Pancreas (tissue), 10 donors: ENCODE measurements around the gene STAM. TPM values are rescaled to one million over a fixed set of nuclear protein-coding genes. Genes with fewer than 3 reads are reported as not detected.
A peak's percentile ranks its signal among the peaks of the same experiment; 100 is the strongest.

Source experiments
- ATAC-seq, 4 donors: fragments of 200-7000 bp; cut with Tn5 transposase; one replicate each; pipeline versions ENCODE4 v1.8.0 to v1.9.1; 2020; ENCODE audit warnings: mild to moderate bottlenecking in 4 of 4, moderate library complexity in 4 of 4
- DNase-seq, 6 donors: peaks; one replicate each; pipeline ENCODE4 v3.0.0-alpha.2; 2020
- FAIRE-seq: peaks from 2 replicates; lab custom pipeline; 2012; peaks lifted over from hg19 to GRCh38; lab: Jason Lieb, UNC
- H3K27ac ChIP-seq, 4 donors: fragments of 200-600 bp; sonication (generic); 1 replicate in 3 of 4; 2 replicates in 1 of 4; pipeline versions ENCODE4 v1.5.0 to v1.8.0; 2020
- H3K27me3 ChIP-seq, 4 donors: fragments of 200-600 bp; one replicate each; pipeline ENCODE4 v1.8.0; 2021
- H3K36me3 ChIP-seq, 3 donors: fragments of 200-600 bp; sonication (generic) in 1 of 3; one replicate each; pipeline versions ENCODE4 v1.5.0 to v1.8.0; 2020 to 2021
- H3K4me1 ChIP-seq, 3 donors: fragments of 200-600 bp; one replicate each; pipeline ENCODE4 v1.8.0; 2021
- H3K4me3 ChIP-seq, 4 donors: fragments of 200-600 bp; sonication (generic) in 2 of 4; one replicate each; pipeline versions ENCODE4 v1.5.0 to v1.8.0; 2020 to 2021
- H3K9me3 ChIP-seq, 4 donors: fragments of 200-600 bp; one replicate each; pipeline ENCODE4 v1.8.0; 2021
- CTCF ChIP-seq, 4 donors: fragments of 200-600 bp; sonication (generic) in 3 of 4; IDR thresholded peaks; one replicate each; pipeline versions ENCODE4 v1.5.0 to v1.8.0; 2021; ENCODE audit warnings: antibody characterized with exemption in 4 of 4
- WGBS, 2 donors: extraction: QIAGEN DNeasy Blood & Tissue Kit; methylation state at CpG; one replicate each; pipeline ENCODE4 v1.1.7; 2013; 5-methylcytosine and 5-hydroxymethylcytosine counted together
- intact Hi-C, 3 donors: fragments of 100-400 bp; cut with DNase I; formaldehyde crosslinking; loops; one replicate each; pipeline versions ENCODE4 v1.11.1 to v1.14.2; 2022
- polyA plus RNA-seq, 2 donors: library from polyadenylated mRNA; stranded (reverse); fragments of 200-250 nt; gene quantifications; one replicate each; pipeline ENCODE4 v1.2.3, GENCODE V29; 2013
- total RNA-seq, 6 donors: library from RNA; stranded (reverse); fragmentation: NEBNext Ultra II Directional in 4 of 6; extraction: Animal tissue kit (Norgen Biotek cat#: 25700) in 4 of 6; gene quantifications; one replicate each; pipeline versions ENCODE4 v1.2.1 to v1.2.4, GENCODE V29; 2021 to 2023
- donor health status: healthy with polysubstance abuse.
- donor health status: DM: no; HTN: no; CAD: no; lungs with moderate emphysema.
- donor health status: DM: no; HTN: no; CAD: no.
- donor health status: control.
- donor health status: control.
- donor health status: Bipolar disorder and iron deficiency.
- donor health status: DM: yes; HTN: yes; CAD: no.
- donor health status: DM: no; HTN: no; CAD: no.
- donor health status: DM: no; HTN: no; CAD: no.
- donor health status: DM: yes; HTN: yes; CAD: no.

Gene STAM
- total and polyA plus RNA-seq, 8 donors = 5.4 to 15.4 (median 11.0) TPM

DNA sequence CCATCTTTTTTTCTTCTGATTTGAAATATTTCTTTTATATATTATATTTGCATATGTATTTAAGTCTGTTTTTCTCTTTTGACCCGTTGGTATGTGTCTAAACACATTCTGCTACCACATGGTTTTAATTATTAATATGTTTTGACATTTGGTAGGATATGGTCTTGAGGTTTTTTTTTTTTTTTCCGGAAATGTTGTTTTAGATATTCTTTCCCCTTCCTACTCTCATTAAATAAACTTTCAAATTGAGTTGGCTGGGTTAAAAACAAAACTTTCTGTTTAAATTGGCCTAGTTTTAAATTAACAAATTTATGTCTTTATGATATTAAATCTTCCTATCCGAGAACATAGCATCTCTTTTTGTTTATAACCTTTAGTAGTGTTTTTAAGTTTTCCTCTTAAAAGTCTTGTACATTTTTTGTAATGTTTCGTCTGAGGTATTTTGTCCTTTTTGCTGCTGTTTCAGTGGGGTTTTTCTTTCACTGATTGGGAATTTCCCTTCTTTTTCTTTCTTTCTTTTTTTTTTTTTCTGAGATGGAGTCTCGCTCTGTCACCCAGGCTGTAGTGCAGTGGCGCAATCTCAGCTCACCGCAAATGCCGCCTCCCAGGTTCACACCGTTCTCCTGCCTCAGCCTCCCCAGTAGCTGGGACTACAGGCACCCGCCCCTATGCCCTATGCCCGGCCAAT, 25.4 kb downstream of the STAM start:
- TF ChIP-seq CTCF (IDR thresholded peaks at IDR 0.05) = no peak
- ATAC-seq = no peak

DNA sequence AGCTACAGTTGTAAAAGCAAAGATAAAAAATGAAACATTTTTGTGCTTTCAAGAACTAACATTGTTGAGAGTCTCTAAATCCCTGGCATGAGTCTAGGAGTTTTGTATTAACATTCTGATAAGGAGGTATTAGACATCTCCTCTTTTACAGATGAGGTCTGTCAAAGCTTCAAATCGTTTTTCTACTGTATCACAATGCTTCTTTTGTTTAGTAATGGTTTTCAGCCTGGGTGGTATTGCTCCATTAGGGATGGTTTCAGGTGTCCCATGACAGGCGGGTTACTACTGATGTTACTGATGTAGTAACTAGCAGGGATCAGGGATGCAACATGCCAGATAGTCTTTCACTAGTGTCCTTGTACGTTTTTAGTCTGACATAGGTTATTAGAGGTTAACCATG, 27.4 kb downstream of the STAM start:
- WGBS, 2 donors = 36 to 40% methylated on average over 3 of the region's 3 CpGs
- Histone ChIP-seq H3K4me3 (no peak overlapping the region), H3K4me1 (peaks cover 0 to 9% (median 0%) of the 10 kb centered on the region in 3 donors), H3K27me3 (no peaks in the 10 kb centered on the region), H3K36me3 (no peaks in the 10 kb centered on the region), H3K9me3 (no peaks in the 10 kb centered on the region), H3K27ac (no peak overlapping the region)
- DNase-seq = no peak
- intact Hi-C loops = no loop called here
- no peak for FAIRE-seq
- no peak for TF ChIP-seq CTCF (IDR thresholded peaks at IDR 0.05)
- ATAC-seq = no peak

More for the DNA sequence above, 25.4 kb downstream of the STAM start:
- intact Hi-C loops = no loop called here
- H3K4me1 ChIP-seq = peaks cover 0 to 9% (median 6%) of the 10 kb centered on the region in 3 donors
- H3K9me3 ChIP-seq = no peaks in the 10 kb centered on the region
- no peaks in the 10 kb centered on the region for H3K27me3 ChIP-seq
- H3K36me3 ChIP-seq = no peaks in the 10 kb centered on the region
- no peak overlapping the region for H3K4me3 ChIP-seq
- 87 to 89% methylated on average over 11 of the region's 11 CpGs for WGBS, 2 donors
- DNase-seq (no peak), FAIRE-seq (peak; percentile 45)
- H3K27ac ChIP-seq = no peak overlapping the region

- ATAC-seq (peak in 2 of 4 donors; percentile 25 to 47), FAIRE-seq (no peak), DNase-seq (no peak)
- no peaks in the 10 kb centered on the region for H3K9me3 ChIP-seq
- no peaks in the 10 kb centered on the region for H3K36me3 ChIP-seq
- intact Hi-C loops = no loop called here
- no peak overlapping the region for H3K27ac ChIP-seq
- no peak for TF ChIP-seq CTCF (IDR thresholded peaks at IDR 0.05)
- H3K4me1 ChIP-seq = peaks cover 0 to 3% (median 0%) of the 10 kb centered on the region in 3 donors
- no peaks in the 10 kb centered on the region for H3K27me3 ChIP-seq
- WGBS, 2 donors = 91 to 92% methylated on average over 5 of the region's 5 CpGs
- H3K4me3 ChIP-seq = no peak overlapping the region
Observed at GRCh38 chr10:17673471-17674061, 29.6 kb downstream of the STAM start.

- Histone ChIP-seq H3K4me3 (no peak overlapping the region), H3K9me3 (no peaks in the 10 kb centered on the region), H3K4me1 (no peaks in the 10 kb centered on the region), H3K27ac (no peak overlapping the region), H3K36me3 (no peaks in the 10 kb centered on the region), H3K27me3 (no peaks in the 10 kb centered on the region)
- DNase-seq = no peak
- TF ChIP-seq CTCF (IDR thresholded peaks at IDR 0.05) = no peak
- no peak for FAIRE-seq
- intact Hi-C loops = no loop called here
- no peak for ATAC-seq
Observed at GRCh38 chr10:17674566-17674965, 30.6 kb downstream of the STAM start.

DNA sequence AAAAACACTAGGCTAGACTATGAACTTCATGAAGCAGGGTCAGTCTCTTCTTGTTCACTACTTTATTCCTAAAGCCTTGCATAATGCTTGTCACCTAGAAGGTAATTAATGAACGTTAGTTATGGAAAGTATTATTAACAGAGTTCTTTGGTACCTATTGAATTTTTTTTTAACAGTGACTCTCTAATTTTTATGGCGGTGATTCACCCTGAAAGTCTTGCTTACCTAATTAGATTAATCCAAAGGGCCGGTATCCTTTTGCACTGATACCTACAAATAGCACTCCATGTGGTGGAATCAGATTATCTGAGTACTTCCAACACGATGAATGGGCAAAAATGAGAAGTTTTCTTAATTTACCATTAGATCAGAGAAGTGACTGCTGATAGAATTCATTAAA, 31.7 kb downstream of the STAM start:
- ATAC-seq = no peak
- WGBS, 2 donors = 66 to 69% methylated on average over 4 of the region's 4 CpGs
- H3K36me3 ChIP-seq = no peaks in the 10 kb centered on the region

More for the DNA sequence above, 31.7 kb downstream of the STAM start:
- no peak for TF ChIP-seq CTCF (IDR thresholded peaks at IDR 0.05)
- intact Hi-C loops = no loop called here
- no peak overlapping the region for H3K27ac ChIP-seq
- no peaks in the 10 kb centered on the region for H3K4me1 ChIP-seq
- DNase-seq = no peak
- no peak overlapping the region for H3K4me3 ChIP-seq
- H3K9me3 ChIP-seq = no peaks in the 10 kb centered on the region
- no peaks in the 10 kb centered on the region for H3K27me3 ChIP-seq
- FAIRE-seq = no peak
